H1 (cell line): ENCODE results near the gene EBPL. TPM values are rescaled to one million over a fixed set of nuclear protein-coding genes. Genes with fewer than 3 reads are reported as not detected.

Experiments used
- BACH1 ChIP-seq: IDR thresholded peaks from 2 replicates; pipeline ENCODE4 v1.6.1; 2012; ENCODE audit warnings: low read length, improper control_type of control experiment
- JUND ChIP-seq: IDR thresholded peaks from 2 replicates; pipeline ENCODE4 v1.6.1; 2011; ENCODE audit warnings: mild to moderate bottlenecking, improper control_type of control experiment, low read length
- NANOG ChIP-seq: IDR thresholded peaks from 2 replicates; pipeline ENCODE4 v1.6.1; 2011; ENCODE audit warnings: low read length, low read depth, mild to moderate bottlenecking, inconsistent platforms; ENCODE audit not compliant: insufficient read depth, poor library complexity, severe bottlenecking
- TAF1 ChIP-seq: IDR thresholded peaks from 2 replicates; pipeline ENCODE4 v1.6.1; 2011; ENCODE audit warnings: mild to moderate bottlenecking, low read depth, low read length
- polyA plus RNA-seq, 7 experiments: library from polyadenylated mRNA; depleted of rRNA in 3 of 7; stranded (reverse) in 5 of 7; unstranded in 2 of 7; fragments of >200 nt in 5 of 7; fragments of 200-250 nt in 2 of 7; gene quantifications; 1 replicate in 5 of 7; 2 replicates in 1 of 7; 4 replicates in 1 of 7; pipeline versions ENCODE4 v1.2.1 to v1.2.3, GENCODE V29; 2011 to 2013; ENCODE audit warnings: missing spikeins in 2 of 7, mixed read lengths in 2 of 7
- total RNA-seq: library from RNA; stranded (reverse); fragmentation: NEBNext Ultra II Directional; extraction: Animal tissue kit (Norgen Biotek cat#: 25700); gene quantifications from 2 replicates; pipeline ENCODE4 v1.2.1, GENCODE V29; 2021
- TF ChIP-seq, protein P1 (sequence below): IDR thresholded peaks from 2 replicates; pipeline ENCODE4 v1.6.1; 2011; ENCODE audit warnings: low read depth, mild to moderate bottlenecking, low read length; ENCODE audit not compliant: insufficient read depth

Gene EBPL
- total and polyA plus RNA-seq, 2 of the 8 experiments (the other 6 are each of a cell fraction or from before 2014, with no cell fraction given) = 130 to 204 TPM

DNA sequence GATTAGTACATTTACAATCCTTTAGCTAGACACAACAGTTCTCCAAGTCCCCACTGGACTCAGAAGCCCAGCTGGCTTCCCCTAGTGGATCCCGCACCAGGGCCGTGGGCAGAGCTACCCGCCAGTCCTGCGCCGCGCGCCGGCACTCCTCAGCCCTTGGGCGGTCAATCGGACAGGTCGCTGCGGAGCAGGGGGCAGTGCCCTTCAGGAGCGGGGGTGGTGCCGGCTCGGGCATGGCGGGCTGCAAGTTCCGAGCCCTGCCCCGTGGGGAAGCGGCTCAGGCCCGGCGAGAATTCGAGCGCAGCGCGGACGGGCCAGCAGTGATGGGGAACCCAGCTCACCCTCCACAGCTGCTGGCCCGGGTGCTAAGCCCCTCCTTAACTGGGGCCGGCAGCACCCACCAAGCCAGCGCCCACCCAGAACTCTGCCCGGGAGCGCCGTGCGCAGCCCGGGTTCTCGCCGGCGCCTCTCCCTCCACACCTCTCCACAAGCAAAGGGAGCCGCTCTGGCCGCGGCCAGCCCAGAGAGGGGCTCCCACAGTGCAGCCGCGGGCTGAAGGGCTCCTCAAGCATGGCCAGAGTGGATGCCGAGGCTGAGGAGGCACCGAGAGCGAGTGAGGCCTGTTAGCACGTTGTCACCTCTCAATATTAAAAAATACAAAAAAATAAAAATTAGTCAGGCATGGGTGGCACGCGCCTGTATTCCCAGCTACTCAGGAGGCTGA is 12.9 kb downstream of the EBPL start (continued):
- TF ChIP-seq NANOG = no peak
- TF ChIP-seq BACH1 = no peak
- TF ChIP-seq, protein P1, sequence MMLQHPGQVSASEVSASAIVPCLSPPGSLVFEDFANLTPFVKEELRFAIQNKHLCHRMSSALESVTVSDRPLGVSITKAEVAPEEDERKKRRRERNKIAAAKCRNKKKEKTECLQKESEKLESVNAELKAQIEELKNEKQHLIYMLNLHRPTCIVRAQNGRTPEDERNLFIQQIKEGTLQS = no peak
- TF ChIP-seq TAF1 = no peak
- TF ChIP-seq JUND = no peak
- TF ChIP-seq, all 59 proteins: peak for 0
